Naive thymus-derived CD4-positive, alpha-beta T cell (primary cell): ENCODE data around the gene PIGL. TPM values are rescaled to one million over a fixed set of nuclear protein-coding genes. Genes with fewer than 3 reads are reported as not detected.

Experiments
- ATAC-seq: fragments of 150-1000 bp; cut with Tn5 transposase; 2 replicates; pipeline ENCODE4 v1.10.0; 2021; ENCODE audit warnings: mild to moderate bottlenecking, moderate library complexity
- CTCF ChIA-PET: fragments of 350-600 bp; sonication (Branson Sonifier 250); formaldehyde crosslinking; loops from one replicate; lab custom pipeline; 2021; ENCODE audit warnings: antibody characterized with exemption; lab: Charles Lee
- POLR2A ChIA-PET: fragments of 350-600 bp; sonication (Branson Sonifier 250); formaldehyde crosslinking; loops from one replicate; lab custom pipeline; 2021; ENCODE audit warnings: antibody characterized with exemption, inconsistent platforms; lab: Charles Lee
- DNase-seq, 9 donors: peaks; one replicate each; pipeline versions ENCODE4 v3.0.0 to v3.0.0-alpha.2; 2020 to 2022; ENCODE audit warnings: mixed read lengths in 1 of 9
- H3K27ac ChIP-seq: one replicate; pipeline ENCODE4 v1.7.0; 2013; ENCODE audit warnings: mild to moderate bottlenecking, low read depth, low read length, moderate library complexity
- H3K27me3 ChIP-seq, 2 donors: one replicate each; pipeline ENCODE4 v1.7.0; 2013; ENCODE audit warnings: low read length in 2 of 2, mild to moderate bottlenecking in 2 of 2, moderate library complexity in 2 of 2; ENCODE audit not compliant: control insufficient read depth in 2 of 2, insufficient read depth in 2 of 2
- H3K36me3 ChIP-seq, 3 experiments: 1 replicate in 2 of 3; 2 replicates in 1 of 3; pipeline ENCODE4 v1.7.0; 2013; ENCODE audit warnings: low read length in 3 of 3, mild to moderate bottlenecking in 3 of 3, moderate library complexity in 1 of 3; ENCODE audit not compliant: insufficient read depth in 3 of 3, control insufficient read depth in 2 of 3
- H3K4me1 ChIP-seq, 2 donors: one replicate each; pipeline ENCODE4 v1.7.0; 2013; ENCODE audit warnings: low read length in 2 of 2, mild to moderate bottlenecking in 2 of 2, moderate library complexity in 1 of 2; ENCODE audit not compliant: control insufficient read depth in 2 of 2, insufficient read depth in 2 of 2
- H3K4me3 ChIP-seq: 2 replicates; pipeline ENCODE4 v1.7.0; 2013; ENCODE audit warnings: mild to moderate bottlenecking, low read length
- H3K9me3 ChIP-seq, 3 experiments: 1 replicate in 2 of 3; 2 replicates in 1 of 3; pipeline ENCODE4 v1.7.0; 2013; ENCODE audit warnings: low read length in 3 of 3; ENCODE audit not compliant: control insufficient read depth in 2 of 3
- H3K27ac Mint-ChIP-seq, 9 donors: one replicate each; pipeline ENCODE4 v1.8.0; 2020 to 2022; ENCODE audit warnings: mixed read lengths in 9 of 9, mild to moderate bottlenecking in 8 of 9, moderate library complexity in 5 of 9, inconsistent platforms in 2 of 9
- H3K27me3 Mint-ChIP-seq, 5 donors: one replicate each; pipeline ENCODE4 v1.8.0; 2021 to 2022; ENCODE audit warnings: mixed read lengths in 5 of 5, mild to moderate bottlenecking in 1 of 5
- H3K36me3 Mint-ChIP-seq, 5 donors: one replicate each; pipeline ENCODE4 v1.8.0; 2020 to 2022; ENCODE audit warnings: mixed read lengths in 5 of 5, mild to moderate bottlenecking in 3 of 5, inconsistent platforms in 1 of 5
- H3K4me1 Mint-ChIP-seq, 7 donors: one replicate each; pipeline ENCODE4 v1.8.0; 2020 to 2022; ENCODE audit warnings: mixed read lengths in 7 of 7, mild to moderate bottlenecking in 3 of 7, inconsistent platforms in 1 of 7
- H3K4me3 Mint-ChIP-seq, 10 donors: one replicate each; pipeline ENCODE4 v1.8.0; 2020 to 2022; ENCODE audit warnings: mild to moderate bottlenecking in 10 of 10, mixed read lengths in 10 of 10, moderate library complexity in 6 of 10, inconsistent platforms in 2 of 10
- H3K9me3 Mint-ChIP-seq, 11 donors: one replicate each; pipeline ENCODE4 v1.8.0; 2020 to 2022; ENCODE audit warnings: mixed read lengths in 11 of 11, mild to moderate bottlenecking in 4 of 11, inconsistent platforms in 1 of 11, moderate library complexity in 1 of 11
- intact Hi-C, 2 donors: fragments of 100-400 bp; cut with micrococcal nuclease; formaldehyde crosslinking; loops; one replicate each; pipeline ENCODE4 v1.15.1; 2023
- polyA plus RNA-seq, 2 donors: library from polyadenylated mRNA; unstranded; fragments of 300-500 nt; fragmentation: Illumina TruSeq; gene quantifications; one replicate each; pipeline ENCODE4 v1.2.3, GENCODE V29; 2021
- total RNA-seq, 6 experiments: library from RNA in 5 of 6; stranded (reverse) in 5 of 6; gene quantifications; 1 replicate in 5 of 6; 2 replicates in 1 of 6; pipeline ENCODE4 v1.2.3 and lab custom pipeline; 2021 to 2026

The PIGL gene
- total and polyA plus RNA-seq, 7 experiments from 2014 or later, result 12.3 to 82.5 (median 73.2) TPM

DNA sequence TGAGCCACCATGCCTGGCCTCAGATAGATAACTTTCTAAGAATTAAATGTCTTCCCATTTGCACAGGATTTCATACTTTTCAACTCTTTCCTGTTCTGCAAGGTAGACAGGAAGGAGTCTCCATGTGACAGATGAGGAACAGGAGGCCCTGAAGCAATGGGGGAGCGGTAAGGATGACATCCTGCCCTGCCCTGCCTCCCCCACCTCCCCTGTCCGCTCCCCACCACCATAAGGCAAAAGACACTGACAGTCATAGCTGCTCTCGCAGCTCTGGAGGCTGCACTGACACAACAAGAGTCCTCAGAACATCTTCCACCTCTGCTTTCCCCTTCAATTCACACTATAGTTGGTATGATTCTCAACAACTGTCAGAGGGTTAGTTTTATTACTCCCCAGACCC lies 126.6 kb downstream of the PIGL start:
- H3K36me3 Mint-ChIP-seq, result peaks cover 0 to 19% (median 7%) of the 10 kb centered on the region in 5 donors
- H3K27ac Mint-ChIP-seq, result no peak overlapping the region
- H3K9me3 Mint-ChIP-seq, result no peaks in the 10 kb centered on the region
- no peaks in the 10 kb centered on the region for H3K27me3 Mint-ChIP-seq
- CTCF ChIA-PET, result no interaction called here
- DNase-seq (no peak), ATAC-seq (no peak)
- Histone ChIP-seq H3K27ac (no peak overlapping the region), H3K4me3 (no peak overlapping the region), H3K36me3 (peaks cover 0 to 23% (median 9%) of the 10 kb centered on the region in 3 experiments), H3K4me1 (no peaks in the 10 kb centered on the region), H3K27me3 (no peaks in the 10 kb centered on the region), H3K9me3 (no peaks in the 10 kb centered on the region)
- intact Hi-C loops, result no loop called here
- POLR2A ChIA-PET, result interaction anchor here (1.0 kb wide), 1 partner anchor 8 kb away, joined by 3 read pairs; no protein-coding TSS in a partner anchor
- no peaks in the 10 kb centered on the region for H3K4me1 Mint-ChIP-seq
- no peak overlapping the region for H3K4me3 Mint-ChIP-seq

DNA sequence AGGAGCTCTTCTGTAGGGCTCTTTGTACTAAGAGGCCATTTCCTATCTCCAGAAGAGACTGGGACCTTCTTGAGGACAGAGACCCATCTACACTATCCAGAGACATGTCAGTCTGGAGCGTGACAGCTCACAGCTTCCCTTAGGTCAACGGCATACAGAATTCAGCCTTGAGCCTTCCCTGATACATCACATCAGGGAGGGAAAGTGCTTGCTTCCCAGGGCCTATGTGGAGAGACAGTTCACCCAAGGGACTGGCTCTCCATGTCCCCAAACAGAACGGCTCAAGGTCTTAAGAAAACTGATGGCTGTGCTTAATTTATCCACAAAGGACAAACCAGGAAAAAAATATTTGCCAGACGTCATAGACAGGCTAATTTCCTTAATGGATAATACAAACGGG lies 128.6 kb downstream of the PIGL start:
- ATAC-seq (no peak), DNase-seq (no peak)
- H3K27ac ChIP-seq, result no peak overlapping the region
- Mint-ChIP-seq H3K27ac (no peak overlapping the region), H3K27me3 (no peaks in the 10 kb centered on the region), H3K4me1 (no peaks in the 10 kb centered on the region), H3K4me3 (no peak overlapping the region), H3K9me3 (no peaks in the 10 kb centered on the region), H3K36me3 (peaks cover 0 to 23% (median 4%) of the 10 kb centered on the region in 5 donors)
- no peaks in the 10 kb centered on the region for H3K4me1 ChIP-seq
- peaks cover 0 to 25% (median 9%) of the 10 kb centered on the region in 3 experiments for H3K36me3 ChIP-seq
- no peaks in the 10 kb centered on the region for H3K9me3 ChIP-seq
- no peaks in the 10 kb centered on the region for H3K27me3 ChIP-seq
- ChIA-PET CTCF (interaction anchor here (1.5 kb wide), 1 partner anchor 18 kb away, joined by 5 read pairs; no protein-coding TSS in a partner anchor), POLR2A (no interaction called here)
- no peak overlapping the region for H3K4me3 ChIP-seq
- intact Hi-C loops, result no loop called here

DNA sequence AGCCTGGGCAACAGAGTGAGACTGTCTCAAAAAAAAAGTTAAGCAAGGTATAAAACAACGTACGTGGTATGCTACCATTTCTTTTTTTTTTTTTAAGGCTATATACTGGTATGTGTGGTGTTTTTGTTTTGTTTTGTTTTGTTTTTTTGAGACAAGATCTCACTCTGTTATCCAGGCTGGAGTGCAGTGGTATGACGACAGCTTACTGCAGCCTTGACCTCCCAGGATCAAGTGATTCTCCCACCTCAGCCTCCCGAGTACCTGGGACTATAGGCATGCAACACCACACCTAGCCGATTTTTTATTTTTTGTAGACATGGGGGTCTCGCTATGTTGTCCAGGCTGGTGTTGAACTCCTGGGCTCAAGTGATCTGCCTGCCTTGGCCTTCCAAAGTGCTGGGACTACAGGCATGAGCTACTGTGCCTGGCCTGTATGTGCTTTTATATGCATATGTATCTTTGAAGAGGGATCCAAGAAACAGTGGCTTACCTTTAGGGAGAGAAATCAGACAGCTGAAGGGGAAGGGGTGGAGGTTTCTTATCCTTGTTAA lies 129.8 kb downstream of the PIGL start:
- Histone ChIP-seq H3K36me3 (peaks cover 0 to 25% (median 9%) of the 10 kb centered on the region in 3 experiments), H3K9me3 (no peaks in the 10 kb centered on the region), H3K27me3 (no peaks in the 10 kb centered on the region), H3K27ac (no peak overlapping the region), H3K4me3 (no peak overlapping the region), H3K4me1 (peaks cover under 1 to 3% of the 10 kb centered on the region in 2 donors)
- ChIA-PET POLR2A (no interaction called here), CTCF (no interaction called here)
- no peak for DNase-seq
- no peaks in the 10 kb centered on the region for H3K27me3 Mint-ChIP-seq
- no peak for ATAC-seq
- H3K27ac Mint-ChIP-seq, result peak overlapping the region in 2 of 9 donors; percentile 21 to 22
- no peak overlapping the region for H3K4me3 Mint-ChIP-seq
- peaks cover 2 to 8% (median 7%) of the 10 kb centered on the region in 7 donors for H3K4me1 Mint-ChIP-seq
- no peaks in the 10 kb centered on the region for H3K9me3 Mint-ChIP-seq
- peaks cover 0 to 23% (median 4%) of the 10 kb centered on the region in 5 donors for H3K36me3 Mint-ChIP-seq
- intact Hi-C loops, result no loop called here

DNA sequence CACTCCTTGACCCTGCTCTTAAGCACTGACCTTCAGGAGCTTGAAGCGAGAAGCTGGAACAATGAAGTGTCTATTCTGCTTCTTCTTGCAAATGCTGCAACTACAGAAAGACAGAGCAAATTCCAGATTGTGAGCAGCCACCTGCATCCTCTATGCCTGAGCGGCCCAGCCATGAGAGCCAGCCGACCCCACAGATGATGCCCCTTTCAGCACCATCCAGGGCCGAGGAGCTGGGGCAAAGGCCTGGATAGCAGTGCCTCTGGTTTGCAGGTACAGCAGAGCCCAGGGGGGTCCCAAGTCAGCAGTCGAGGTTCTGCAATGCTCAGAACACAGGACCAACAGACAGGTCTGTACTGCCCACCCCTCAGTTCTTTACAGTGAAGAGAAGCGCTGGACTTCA lies 131.6 kb downstream of the PIGL start:
- H3K4me3 Mint-ChIP-seq, result no peak overlapping the region
- no peaks in the 10 kb centered on the region for H3K27me3 ChIP-seq
- no peaks in the 10 kb centered on the region for H3K9me3 Mint-ChIP-seq
- no peak overlapping the region for H3K27ac ChIP-seq
- peaks cover 0 to 9% (median 0%) of the 10 kb centered on the region in 5 donors for H3K27me3 Mint-ChIP-seq
- peaks cover 0 to 19% (median 4%) of the 10 kb centered on the region in 3 experiments for H3K36me3 ChIP-seq
- intact Hi-C loops, result no loop called here
- POLR2A ChIA-PET, result interaction anchor here (1.1 kb wide), 1 partner anchor 135 kb away, joined by 3 read pairs; no protein-coding TSS in a partner anchor
- peaks cover 4 to 5% of the 10 kb centered on the region in 2 donors for H3K4me1 ChIP-seq
- H3K4me3 ChIP-seq, result no peak overlapping the region
- H3K36me3 Mint-ChIP-seq, result peaks cover 0 to 19% (median 4%) of the 10 kb centered on the region in 5 donors
- H3K9me3 ChIP-seq, result no peaks in the 10 kb centered on the region
- CTCF ChIA-PET, result no interaction called here
- peak overlapping the region in 1 of 9 donors; percentile 9 for H3K27ac Mint-ChIP-seq
- no peak for ATAC-seq
- DNase-seq, result no peak
- peaks cover 7 to 18% (median 15%) of the 10 kb centered on the region in 7 donors for H3K4me1 Mint-ChIP-seq

DNA sequence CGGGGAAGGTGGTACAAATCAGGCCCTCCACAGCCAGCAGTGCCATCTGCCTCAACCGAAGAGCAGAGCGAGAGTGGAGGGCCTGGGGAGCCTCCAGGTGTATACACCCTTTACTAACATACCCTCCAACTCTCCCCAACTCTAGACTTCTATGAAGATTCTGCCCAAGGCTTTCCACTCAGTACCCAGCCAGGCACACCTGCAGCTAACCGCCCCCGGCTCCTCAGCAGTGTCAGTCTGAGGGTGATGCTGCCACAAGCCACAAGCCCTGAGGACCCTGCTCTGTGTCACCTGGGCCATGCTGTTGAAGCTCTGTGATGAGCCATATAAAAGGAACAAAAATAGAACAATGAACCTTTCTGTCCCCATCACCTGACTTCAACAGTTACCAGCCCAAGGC lies 132.4 kb downstream of the PIGL start:
- intact Hi-C loops, result no loop called here
- CTCF ChIA-PET, result no interaction called here

DNA sequence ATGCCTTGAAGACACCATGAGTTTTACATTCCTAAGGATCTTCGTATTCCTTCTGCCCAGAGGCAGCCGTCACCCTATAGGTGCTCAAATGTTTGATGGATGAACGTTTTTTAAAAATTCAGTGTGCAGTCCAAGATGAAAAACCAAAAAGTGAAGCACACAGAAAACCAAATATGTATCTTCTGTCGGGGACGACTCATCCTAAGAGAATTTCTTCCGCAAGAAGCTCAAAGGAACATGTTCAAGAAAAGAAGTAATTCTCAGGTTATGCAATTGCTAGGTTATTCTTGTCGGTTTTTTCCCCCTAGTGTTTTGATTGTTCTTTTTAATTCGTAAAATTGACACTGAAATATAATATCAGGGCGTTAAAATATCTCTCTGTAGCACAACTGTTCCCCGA lies 134.8 kb downstream of the PIGL start:
- peaks cover 0 to 11% (median 4%) of the 10 kb centered on the region in 5 donors for H3K36me3 Mint-ChIP-seq
- POLR2A ChIA-PET, result interaction anchor here (0.6 to 2.3 kb wide), 6 partner anchors 9 to 560 kb away, joined by 3 to 10 read pairs (median 3); partner anchors contain the start of gene UBB
- intact Hi-C loops, result loop anchor here (1.0 to 2.0 kb wide), 6 partner anchors 29 to 1909 kb away; partner anchors contain the start of genes MIEF2 (in 1 of the 2), NCOR1 (in 1 of the 2), PIGL (in 1 of the 2) and UBB (in 1 of the 2)
- CTCF ChIA-PET, result interaction anchor here (0.6 to 2.5 kb wide), 4 partner anchors 10 to 142 kb away, joined by 3 to 19 read pairs (median 4); no protein-coding TSS in a partner anchor
- peaks cover 0 to 21% (median 0%) of the 10 kb centered on the region in 5 donors for H3K27me3 Mint-ChIP-seq
- H3K4me3 Mint-ChIP-seq, result peak overlapping the region; percentile 89 to 98 (median 95)
- no peak for ATAC-seq
- no peak for DNase-seq
- H3K27ac Mint-ChIP-seq, result peak overlapping the region; percentile 46 to 98 (median 85)
- Histone ChIP-seq H3K27me3 (no peaks in the 10 kb centered on the region), H3K4me3 (peak overlapping the region; percentile 78), H3K4me1 (peaks cover 4 to 5% of the 10 kb centered on the region in 2 donors), H3K27ac (peak overlapping the region; percentile 73), H3K9me3 (no peaks in the 10 kb centered on the region), H3K36me3 (peaks cover 0 to 10% (median 0%) of the 10 kb centered on the region in 3 experiments)
- peaks cover 11 to 23% (median 19%) of the 10 kb centered on the region in 7 donors for H3K4me1 Mint-ChIP-seq
- no peaks in the 10 kb centered on the region for H3K9me3 Mint-ChIP-seq

More for the DNA sequence above, 132.4 kb downstream of the PIGL start:
- POLR2A ChIA-PET, result interaction anchor here (0.6 to 2.3 kb wide), 5 partner anchors 8 to 232 kb away, joined by 3 to 10 read pairs (median 5); no protein-coding TSS in a partner anchor
- Mint-ChIP-seq H3K36me3 (peaks cover 0 to 15% (median 4%) of the 10 kb centered on the region in 5 donors), H3K27ac (peak overlapping the region in 6 of 9 donors; percentile 11 to 63 (median 41)), H3K4me1 (peaks cover 11 to 23% (median 19%) of the 10 kb centered on the region in 7 donors), H3K4me3 (no peak overlapping the region), H3K27me3 (peaks cover 0 to 14% (median 0%) of the 10 kb centered on the region in 5 donors), H3K9me3 (no peaks in the 10 kb centered on the region)
- Histone ChIP-seq H3K27ac (no peak overlapping the region), H3K9me3 (no peaks in the 10 kb centered on the region), H3K27me3 (no peaks in the 10 kb centered on the region), H3K4me3 (no peak overlapping the region), H3K36me3 (peaks cover 0 to 10% (median 4%) of the 10 kb centered on the region in 3 experiments), H3K4me1 (peaks cover 4 to 5% of the 10 kb centered on the region in 2 donors)
- no peak for DNase-seq
- ATAC-seq, result no peak
